ENCODE results near the gene FOXN1.
A peak's percentile ranks its signal among the peaks of the same experiment; 100 is the strongest.

FOXN1 gene

GRCh38 chr17:28495635-28496034 lies 10.5 kb upstream of the FOXN1 start:
- no peak overlapping the region for H3K4me3 ChIP-seq (ENCODE audit: low read depth, low read length)
- TF ChIP-seq CTCF (IDR thresholded peaks at IDR 0.05; ENCODE audit: borderline replicate concordance, insufficient read depth, low read depth, low read length) = no peak

GRCh38 chr17:28497931-28498330 lies 8.2 kb upstream of the FOXN1 start:
- H3K4me3 ChIP-seq (ENCODE audit: low read depth, low read length) = no peak overlapping the region
- no peak for TF ChIP-seq CTCF (IDR thresholded peaks at IDR 0.05; ENCODE audit: borderline replicate concordance, insufficient read depth, low read depth, low read length)

- no peak for TF ChIP-seq CTCF (IDR thresholded peaks at IDR 0.05; ENCODE audit: borderline replicate concordance, insufficient read depth, low read depth, low read length)
- no peak overlapping the region for H3K4me3 ChIP-seq (ENCODE audit: low read depth, low read length)
Observed at GRCh38 chr17:28498652-28499363, 7.3 kb upstream of the FOXN1 start.

GRCh38 chr17:28499364-28499664 lies 6.8 kb upstream of the FOXN1 start:
- H3K4me3 ChIP-seq (ENCODE audit: low read depth, low read length) = no peak overlapping the region
- no peak for TF ChIP-seq CTCF (IDR thresholded peaks at IDR 0.05; ENCODE audit: borderline replicate concordance, insufficient read depth, low read depth, low read length)

GRCh38 chr17:28499684-28500357 lies 6.3 kb upstream of the FOXN1 start:
- H3K4me3 ChIP-seq (ENCODE audit: low read depth, low read length) = peak overlapping the region; percentile 37
- TF ChIP-seq CTCF (IDR thresholded peaks at IDR 0.05; ENCODE audit: borderline replicate concordance, insufficient read depth, low read depth, low read length) = no peak

- H3K4me3 ChIP-seq (ENCODE audit: low read depth, low read length) = peak overlapping the region; percentile 37
- TF ChIP-seq CTCF (IDR thresholded peaks at IDR 0.05; ENCODE audit: borderline replicate concordance, insufficient read depth, low read depth, low read length) = no peak
Observed at GRCh38 chr17:28500712-28501379, 5.3 kb upstream of the FOXN1 start.

Measured in GM12875 (cell line).